Measurements from ENCODE around the gene SPRN. TPM values are rescaled to one million over a fixed set of nuclear protein-coding genes. Genes with fewer than 3 reads are reported as not detected.
A peak's percentile ranks its signal among the peaks of the same experiment; 100 is the strongest.

SPRN gene
- total and polyA plus RNA-seq, 8 donors: 0.18 to 5.2 TPM; not detected in 6

GRCh38 chr10:133403359-133403758, 21.1 kb downstream of the SPRN start:
- Histone ChIP-seq H3K9me3 (no peaks in the 10 kb centered on the region), H3K27ac (no peak overlapping the region), H3K27me3 (no peaks in the 10 kb centered on the region), H3K36me3 (peaks cover 26 to 99% (median 96%) of the 10 kb centered on the region in 4 donors), H3K4me3 (no peak overlapping the region), H3K4me1 (peaks cover 0 to 11% (median 6%) of the 10 kb centered on the region in 4 donors)
- intact Hi-C loops (cut with DNase I; ENCODE audit: low total_unique reads): no loop called here
- WGBS, 5 donors: 84 to 88% (median 85%) methylated on average over 16 of the region's 16 CpGs
- TF ChIP-seq CTCF (IDR thresholded peaks at IDR 0.05) (no peak), POLR2AphosphoS5 (IDR thresholded peaks at IDR 0.05) (no peak), EP300 (IDR thresholded peaks at IDR 0.05) (no peak), POLR2A (IDR thresholded peaks at IDR 0.05) (no peak)
- DNase-seq: peak in 1 of 2 donors; percentile 11

- intact Hi-C loops (cut with DNase I; ENCODE audit: low total_unique reads): no loop called here
- Histone ChIP-seq H3K9me3 (no peaks in the 10 kb centered on the region), H3K27ac (peak overlapping the region in 1 of 5 donors; percentile 75), H3K36me3 (peaks cover 30 to 100% (median 97%) of the 10 kb centered on the region in 4 donors), H3K27me3 (no peaks in the 10 kb centered on the region), H3K4me1 (peaks cover 0 to 11% (median 6%) of the 10 kb centered on the region in 4 donors), H3K4me3 (no peak overlapping the region)
- TF ChIP-seq POLR2AphosphoS5 (IDR thresholded peaks at IDR 0.05) (no peak), CTCF (IDR thresholded peaks at IDR 0.05) (no peak), POLR2A (IDR thresholded peaks at IDR 0.05) (no peak), EP300 (IDR thresholded peaks at IDR 0.05) (no peak)
- WGBS, 5 donors: 96 to 98% (median 97%) methylated on average over 14 to 21 of the region's 21 CpGs
- peak in 1 of 2 donors; percentile 15 for DNase-seq
Observed at GRCh38 chr10:133401981-133402725, 22.3 kb downstream of the SPRN start.

GRCh38 chr10:133401500-133401899, 22.9 kb downstream of the SPRN start:
- H3K4me1 ChIP-seq: peaks cover 0 to 11% (median 7%) of the 10 kb centered on the region in 4 donors
- DNase-seq: peak in 1 of 2 donors; percentile 22
- H3K36me3 ChIP-seq: peaks cover 33 to 100% (median 97%) of the 10 kb centered on the region in 4 donors
- no peak for TF ChIP-seq EP300 (IDR thresholded peaks at IDR 0.05)
- TF ChIP-seq POLR2AphosphoS5 (IDR thresholded peaks at IDR 0.05): no peak
- no peak for TF ChIP-seq POLR2A (IDR thresholded peaks at IDR 0.05)
- intact Hi-C loops (cut with DNase I; ENCODE audit: low total_unique reads): no loop called here
- no peaks in the 10 kb centered on the region for H3K9me3 ChIP-seq
- H3K27ac ChIP-seq: peak overlapping the region in 1 of 5 donors; percentile 75
- H3K4me3 ChIP-seq: no peak overlapping the region
- H3K27me3 ChIP-seq: no peaks in the 10 kb centered on the region
- 85 to 95% (median 92%) methylated on average over 12 of the region's 12 CpGs for WGBS, 5 donors

GRCh38 chr10:133400624-133401424, 23.6 kb downstream of the SPRN start:
- Histone ChIP-seq H3K4me1 (peaks cover 0 to 15% (median 11%) of the 10 kb centered on the region in 4 donors), H3K9me3 (no peaks in the 10 kb centered on the region), H3K4me3 (no peak overlapping the region), H3K27ac (peak overlapping the region in 1 of 5 donors; percentile 75), H3K36me3 (peaks cover 33 to 100% (median 97%) of the 10 kb centered on the region in 4 donors), H3K27me3 (no peaks in the 10 kb centered on the region)
- peak in 1 of 2 donors; percentile 23 for DNase-seq
- 74 to 80% (median 78%) methylated on average over 10 of the region's 10 CpGs for WGBS, 5 donors
- TF ChIP-seq EP300 (IDR thresholded peaks at IDR 0.05) (no peak), POLR2A (IDR thresholded peaks at IDR 0.05) (no peak), CTCF (IDR thresholded peaks at IDR 0.05) (no peak), POLR2AphosphoS5 (IDR thresholded peaks at IDR 0.05) (no peak)
- intact Hi-C loops (cut with DNase I; ENCODE audit: low total_unique reads): no loop called here

Measured in stomach (tissue), 9 donors.